CD4-positive, alpha-beta memory T cell (primary cell): ENCODE measurements around the gene MYLK. TPM values are rescaled to one million over a fixed set of nuclear protein-coding genes. Genes with fewer than 3 reads are reported as not detected.

Source experiments
- CTCF ChIA-PET: fragments of 350-600 bp; sonication (Branson Sonifier 250); formaldehyde crosslinking; loops from one replicate; lab custom pipeline; 2021; ENCODE audit warnings: inconsistent platforms; ENCODE audit not compliant: partially characterized antibody; lab: Charles Lee
- POLR2A ChIA-PET: fragments of 350-600 bp; sonication (Branson Sonifier 250); formaldehyde crosslinking; loops from one replicate; lab custom pipeline; 2021; ENCODE audit not compliant: partially characterized antibody; lab: Charles Lee
- DNase-seq, 5 donors: peaks; one replicate each; pipeline versions ENCODE4 v3.0.0 to v3.0.0-alpha.2; 2020 to 2022; ENCODE audit warnings: mixed read lengths in 1 of 5
- H3K27ac ChIP-seq: one replicate; pipeline ENCODE4 v1.7.0; 2013; ENCODE audit warnings: low read depth, low read length
- H3K27me3 ChIP-seq: 2 replicates; pipeline ENCODE4 v1.7.0; 2013; ENCODE audit warnings: mild to moderate bottlenecking, low read length, moderate library complexity; ENCODE audit not compliant: insufficient read depth
- H3K36me3 ChIP-seq: 2 replicates; pipeline ENCODE4 v1.7.0; 2013; ENCODE audit warnings: mild to moderate bottlenecking, low read length, moderate library complexity; ENCODE audit not compliant: insufficient read depth
- H3K4me1 ChIP-seq: 2 replicates; pipeline ENCODE4 v1.7.0; 2013; ENCODE audit warnings: mild to moderate bottlenecking, low read length, moderate library complexity; ENCODE audit not compliant: insufficient read depth
- H3K4me3 ChIP-seq, 2 donors: one replicate each; pipeline ENCODE4 v1.7.0; 2013; ENCODE audit warnings: low read length in 2 of 2, mild to moderate bottlenecking in 1 of 2
- H3K9me3 ChIP-seq, 2 donors: one replicate each; pipeline ENCODE4 v1.7.0; 2013; ENCODE audit warnings: low read length in 2 of 2, control low read depth in 1 of 2; ENCODE audit not compliant: control insufficient read depth in 1 of 2
- H3K27ac Mint-ChIP-seq, 7 donors: one replicate each; pipeline ENCODE4 v1.8.0; 2020 to 2021; ENCODE audit warnings: mixed read lengths in 7 of 7, mild to moderate bottlenecking in 6 of 7, inconsistent platforms in 3 of 7, moderate library complexity in 3 of 7
- H3K27me3 Mint-ChIP-seq, 2 donors: one replicate each; pipeline ENCODE4 v1.8.0; 2020 to 2021; ENCODE audit warnings: mixed read lengths in 2 of 2
- H3K36me3 Mint-ChIP-seq, 2 donors: one replicate each; pipeline ENCODE4 v1.8.0; 2020 to 2021; ENCODE audit warnings: mixed read lengths in 2 of 2, inconsistent platforms in 1 of 2, mild to moderate bottlenecking in 1 of 2
- H3K4me1 Mint-ChIP-seq, 4 donors: one replicate each; pipeline ENCODE4 v1.8.0; 2020 to 2021; ENCODE audit warnings: mixed read lengths in 4 of 4, mild to moderate bottlenecking in 1 of 4
- H3K4me3 Mint-ChIP-seq, 8 donors: one replicate each; pipeline ENCODE4 v1.8.0; 2020 to 2021; ENCODE audit warnings: mixed read lengths in 8 of 8, mild to moderate bottlenecking in 7 of 8, moderate library complexity in 6 of 8, inconsistent platforms in 3 of 8
- H3K9me3 Mint-ChIP-seq, 8 donors: one replicate each; pipeline ENCODE4 v1.8.0; 2020 to 2021; ENCODE audit warnings: mixed read lengths in 8 of 8, mild to moderate bottlenecking in 5 of 8, inconsistent platforms in 3 of 8, moderate library complexity in 1 of 8
- intact Hi-C: fragments of 100-400 bp; cut with micrococcal nuclease; formaldehyde crosslinking; loops from one replicate; pipeline ENCODE4 v1.15.1; 2023
- polyA plus RNA-seq, 2 donors: library from polyadenylated mRNA; unstranded; fragments of 300-500 nt; fragmentation: Illumina TruSeq; gene quantifications; one replicate each; pipeline ENCODE4 v1.2.3, GENCODE V29; 2021
- total RNA-seq, 2 experiments: library from RNA; stranded (reverse); gene quantifications; one replicate each; pipeline ENCODE4 v1.2.3, GENCODE V29; 2021

The MYLK gene
- total and polyA plus RNA-seq, 4 experiments from 2014 or later = 0.18 TPM; not detected in 3

- H3K4me1 ChIP-seq = no peaks in the 10 kb centered on the region
- no peak overlapping the region for H3K27ac ChIP-seq
- no peak overlapping the region for H3K27ac Mint-ChIP-seq
- no peaks in the 10 kb centered on the region for H3K36me3 Mint-ChIP-seq
- H3K4me1 Mint-ChIP-seq = no peaks in the 10 kb centered on the region
- H3K27me3 Mint-ChIP-seq = peaks cover 19 to 25% of the 10 kb centered on the region in 2 donors
- H3K4me3 ChIP-seq = no peak overlapping the region
- no peaks in the 10 kb centered on the region for H3K36me3 ChIP-seq
- peaks cover 0 to 2% (median 0%) of the 10 kb centered on the region in 8 donors for H3K9me3 Mint-ChIP-seq
- POLR2A ChIA-PET = no interaction called here
- no peak overlapping the region for H3K4me3 Mint-ChIP-seq
- intact Hi-C loops = no loop called here
- H3K9me3 ChIP-seq = no peaks in the 10 kb centered on the region
- no peak for DNase-seq
- CTCF ChIA-PET = no interaction called here
- no peaks in the 10 kb centered on the region for H3K27me3 ChIP-seq
These were observed 94.4 kb downstream of the MYLK start for GRCh38 chr3:123789760-123790159.

GRCh38 chr3:123789160-123789559, 95.0 kb downstream of the MYLK start:
- Histone ChIP-seq H3K4me3 (no peak overlapping the region), H3K36me3 (no peaks in the 10 kb centered on the region), H3K9me3 (no peaks in the 10 kb centered on the region), H3K4me1 (no peaks in the 10 kb centered on the region), H3K27me3 (no peaks in the 10 kb centered on the region), H3K27ac (no peak overlapping the region)
- no peak overlapping the region for H3K4me3 Mint-ChIP-seq
- H3K36me3 Mint-ChIP-seq = no peaks in the 10 kb centered on the region
- ChIA-PET CTCF (no interaction called here), POLR2A (no interaction called here)
- H3K27ac Mint-ChIP-seq = no peak overlapping the region
- peaks cover 16 to 22% of the 10 kb centered on the region in 2 donors for H3K27me3 Mint-ChIP-seq
- H3K9me3 Mint-ChIP-seq = peaks cover 0 to 3% (median 0%) of the 10 kb centered on the region in 8 donors
- no peak for DNase-seq
- intact Hi-C loops = no loop called here
- H3K4me1 Mint-ChIP-seq = no peaks in the 10 kb centered on the region

- no peak overlapping the region for H3K27ac Mint-ChIP-seq
- POLR2A ChIA-PET = no interaction called here
- H3K4me3 Mint-ChIP-seq = no peak overlapping the region
- CTCF ChIA-PET = no interaction called here
- H3K4me1 Mint-ChIP-seq = no peaks in the 10 kb centered on the region
- Histone ChIP-seq H3K27me3 (no peaks in the 10 kb centered on the region), H3K36me3 (no peaks in the 10 kb centered on the region), H3K27ac (no peak overlapping the region), H3K4me1 (no peaks in the 10 kb centered on the region), H3K4me3 (no peak overlapping the region), H3K9me3 (no peaks in the 10 kb centered on the region)
- peaks cover 15 to 22% of the 10 kb centered on the region in 2 donors for H3K27me3 Mint-ChIP-seq
- peaks cover 0 to 3% (median 0%) of the 10 kb centered on the region in 8 donors for H3K9me3 Mint-ChIP-seq
- intact Hi-C loops = no loop called here
- H3K36me3 Mint-ChIP-seq = no peaks in the 10 kb centered on the region
- DNase-seq = no peak
These were observed 95.4 kb downstream of the MYLK start for GRCh38 chr3:123788710-123789109.

- Histone ChIP-seq H3K27ac (no peak overlapping the region), H3K4me1 (no peaks in the 10 kb centered on the region), H3K36me3 (no peaks in the 10 kb centered on the region), H3K27me3 (no peaks in the 10 kb centered on the region), H3K4me3 (no peak overlapping the region), H3K9me3 (no peaks in the 10 kb centered on the region)
- DNase-seq = no peak
- Mint-ChIP-seq H3K27me3 (peaks cover 6 to 10% of the 10 kb centered on the region in 2 donors), H3K9me3 (peaks cover 0 to 3% (median 0%) of the 10 kb centered on the region in 8 donors), H3K27ac (no peak overlapping the region), H3K36me3 (no peaks in the 10 kb centered on the region), H3K4me1 (no peaks in the 10 kb centered on the region), H3K4me3 (no peak overlapping the region)
- CTCF ChIA-PET = no interaction called here
- intact Hi-C loops = no loop called here
- POLR2A ChIA-PET = no interaction called here
These were observed 97.0 kb downstream of the MYLK start for GRCh38 chr3:123787133-123787532.

GRCh38 chr3:123785602-123786001, 98.5 kb downstream of the MYLK start:
- DNase-seq = no peak
- Mint-ChIP-seq H3K36me3 (no peaks in the 10 kb centered on the region), H3K4me1 (no peaks in the 10 kb centered on the region), H3K4me3 (no peak overlapping the region), H3K27ac (no peak overlapping the region), H3K9me3 (peaks cover 0 to 3% (median 0%) of the 10 kb centered on the region in 8 donors), H3K27me3 (peaks cover 3 to 4% of the 10 kb centered on the region in 2 donors)
- H3K4me1 ChIP-seq = no peaks in the 10 kb centered on the region
- intact Hi-C loops = no loop called here
- no peak overlapping the region for H3K27ac ChIP-seq
- no peaks in the 10 kb centered on the region for H3K36me3 ChIP-seq
- CTCF ChIA-PET = no interaction called here
- POLR2A ChIA-PET = no interaction called here
- no peaks in the 10 kb centered on the region for H3K27me3 ChIP-seq
- H3K4me3 ChIP-seq = no peak overlapping the region
- H3K9me3 ChIP-seq = no peaks in the 10 kb centered on the region

GRCh38 chr3:123783811-123784210, 100.3 kb downstream of the MYLK start:
- Histone ChIP-seq H3K4me1 (no peaks in the 10 kb centered on the region), H3K4me3 (no peak overlapping the region), H3K9me3 (no peaks in the 10 kb centered on the region), H3K27ac (no peak overlapping the region), H3K36me3 (no peaks in the 10 kb centered on the region), H3K27me3 (no peaks in the 10 kb centered on the region)
- ChIA-PET POLR2A (no interaction called here), CTCF (no interaction called here)
- H3K9me3 Mint-ChIP-seq = peaks cover 0 to 3% (median 0%) of the 10 kb centered on the region in 8 donors
- H3K4me3 Mint-ChIP-seq = no peak overlapping the region
- peaks cover 6 to 7% of the 10 kb centered on the region in 2 donors for H3K27me3 Mint-ChIP-seq
- intact Hi-C loops = no loop called here
- H3K4me1 Mint-ChIP-seq = no peaks in the 10 kb centered on the region
- no peak for DNase-seq
- H3K27ac Mint-ChIP-seq = no peak overlapping the region
- H3K36me3 Mint-ChIP-seq = no peaks in the 10 kb centered on the region

GRCh38 chr3:123783050-123783689, 101.0 kb downstream of the MYLK start:
- CTCF ChIA-PET = no interaction called here

More at GRCh38 chr3:123783050-123783689, 101.0 kb downstream of the MYLK start:
- Histone ChIP-seq H3K4me1 (no peaks in the 10 kb centered on the region), H3K27me3 (no peaks in the 10 kb centered on the region), H3K27ac (no peak overlapping the region), H3K4me3 (no peak overlapping the region), H3K9me3 (no peaks in the 10 kb centered on the region), H3K36me3 (no peaks in the 10 kb centered on the region)
- intact Hi-C loops = no loop called here
- H3K4me3 Mint-ChIP-seq = no peak overlapping the region
- peaks cover 6 to 7% of the 10 kb centered on the region in 2 donors for H3K27me3 Mint-ChIP-seq
- DNase-seq = no peak
- POLR2A ChIA-PET = no interaction called here
- H3K36me3 Mint-ChIP-seq = no peaks in the 10 kb centered on the region
- no peaks in the 10 kb centered on the region for H3K4me1 Mint-ChIP-seq
- H3K27ac Mint-ChIP-seq = no peak overlapping the region
- H3K9me3 Mint-ChIP-seq = peaks cover 0 to 3% (median 0%) of the 10 kb centered on the region in 8 donors
